Calu3 (cell line): ENCODE data around the gene GNG13. TPM values are rescaled to one million over a fixed set of nuclear protein-coding genes. Genes with fewer than 3 reads are reported as not detected.

Experiments
- BruUV-seq: library from RNA; stranded (reverse); fragments of 400-500 nt; replicated peaks from 2 replicates; lab custom pipeline; 2021; lab: Mats Ljungman, UMichigan
- CTCF ChIA-PET: fragments of 300-600 bp; sonication (Branson Sonifier 250); formaldehyde crosslinking; loops from one replicate; lab custom pipeline; 2022; ENCODE audit warnings: antibody characterized with exemption; lab: Charles Lee
- DNase-seq: peaks from one replicate; pipeline ENCODE4 v3.0.0; 2022
- H3K27ac Mint-ChIP-seq: one replicate; pipeline ENCODE4 v1.8.0; 2022; ENCODE audit warnings: mixed read lengths; ENCODE audit not compliant: unreplicated experiment
- H3K27me3 Mint-ChIP-seq: one replicate; pipeline ENCODE4 v1.8.0; 2022; ENCODE audit warnings: mixed read lengths; ENCODE audit not compliant: unreplicated experiment
- H3K36me3 Mint-ChIP-seq: one replicate; pipeline ENCODE4 v1.8.0; 2022; ENCODE audit warnings: mild to moderate bottlenecking, moderate library complexity, mixed read lengths; ENCODE audit not compliant: insufficient read depth, unreplicated experiment
- H3K4me1 Mint-ChIP-seq: one replicate; pipeline ENCODE4 v1.8.0; 2022; ENCODE audit warnings: mild to moderate bottlenecking, low read depth, mixed read lengths; ENCODE audit not compliant: unreplicated experiment
- H3K4me3 Mint-ChIP-seq: one replicate; pipeline ENCODE4 v1.8.0; 2022; ENCODE audit warnings: mild to moderate bottlenecking, low read depth, moderate library complexity, mixed read lengths; ENCODE audit not compliant: unreplicated experiment
- H3K9me3 Mint-ChIP-seq: one replicate; pipeline ENCODE4 v1.8.0; 2022; ENCODE audit warnings: low read depth, mixed read lengths; ENCODE audit not compliant: unreplicated experiment
- intact Hi-C: fragments of 100-400 bp; cut with micrococcal nuclease; formaldehyde crosslinking; loops from one replicate; pipeline ENCODE4 v1.10.0; 2022; ENCODE audit not compliant: unreplicated experiment
- total RNA-seq: library from RNA; stranded (reverse); gene quantifications from 2 replicates; pipeline ENCODE4 v1.2.3, GENCODE V29; 2022
- TF ChIP-seq, protein P1 (sequence below): fragments of 200-600 bp; IDR thresholded peaks from one replicate; pipeline ENCODE4 v1.8.0; 2022; ENCODE audit warnings: antibody characterized with exemption; ENCODE audit not compliant: unreplicated experiment

GNG13 gene
- total RNA-seq, 1 experiment from 2014 or later: not detected

DNA sequence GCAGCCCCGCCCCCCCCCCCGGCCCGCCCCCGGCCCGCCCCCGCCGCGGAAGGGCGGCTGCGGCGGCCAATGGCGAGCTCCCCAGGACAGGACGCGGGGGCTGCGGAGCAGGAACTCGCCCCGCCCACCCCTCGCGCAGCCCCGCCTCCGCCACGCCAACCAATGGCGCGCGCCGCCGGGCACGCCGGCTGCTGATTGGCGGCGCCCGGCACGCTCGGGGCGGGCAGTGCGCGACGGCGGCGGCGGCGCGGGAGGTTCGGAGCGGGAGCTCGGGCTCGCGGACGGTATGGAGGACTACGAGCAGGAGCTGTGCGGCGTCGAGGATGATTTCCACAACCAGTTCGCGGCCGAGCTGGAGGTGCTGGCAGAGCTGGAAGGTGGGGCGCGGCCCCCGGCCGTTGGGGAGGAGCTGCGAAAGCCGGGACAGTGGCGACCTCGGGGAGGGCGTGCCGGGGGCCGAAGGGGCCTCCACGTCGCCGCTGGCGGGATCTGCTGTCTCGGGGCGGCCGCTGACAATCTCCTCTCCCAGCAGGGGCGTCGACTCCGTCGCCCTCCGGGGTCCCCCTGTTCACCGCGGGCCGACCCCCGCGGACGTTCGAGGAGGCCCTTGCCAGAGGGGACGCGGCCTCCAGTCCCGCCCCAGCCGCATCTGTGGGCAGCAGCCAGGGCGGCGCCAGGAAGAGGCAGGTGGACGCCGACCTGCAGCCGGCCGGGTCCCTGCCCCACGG, 12.0 kb downstream of the GNG13 start, which contains the start of gene CHTF18:
TSS of gene CHTF18 (plus strand) at position 222 of the 728 bp plus-strand sequence. CDS start at position 287, 65 bp downstream.
- Mint-ChIP-seq H3K27me3 (no peaks in the 10 kb centered on the region), H3K4me1 (no peaks in the 10 kb centered on the region), H3K36me3 (peaks cover 80% of the 10 kb centered on the region), H3K9me3 (no peaks in the 10 kb centered on the region), H3K27ac (peak within 1 kb of the TSS; percentile 42), H3K4me3 (peak within 1 kb of the TSS; percentile 98)
- CTCF ChIA-PET: interaction anchor here (0.6 to 1.1 kb wide), 5 partner anchors 48 to 219 kb away, joined by 3 to 8 read pairs (median 4); partner anchors contain the start of gene CIAO3
- intact Hi-C loops: loop anchor here (5.0 kb wide), 1 partner anchor 76 kb away; no protein-coding TSS in a partner anchor
- peak; percentile 97 for DNase-seq
- TF ChIP-seq, protein P1, sequence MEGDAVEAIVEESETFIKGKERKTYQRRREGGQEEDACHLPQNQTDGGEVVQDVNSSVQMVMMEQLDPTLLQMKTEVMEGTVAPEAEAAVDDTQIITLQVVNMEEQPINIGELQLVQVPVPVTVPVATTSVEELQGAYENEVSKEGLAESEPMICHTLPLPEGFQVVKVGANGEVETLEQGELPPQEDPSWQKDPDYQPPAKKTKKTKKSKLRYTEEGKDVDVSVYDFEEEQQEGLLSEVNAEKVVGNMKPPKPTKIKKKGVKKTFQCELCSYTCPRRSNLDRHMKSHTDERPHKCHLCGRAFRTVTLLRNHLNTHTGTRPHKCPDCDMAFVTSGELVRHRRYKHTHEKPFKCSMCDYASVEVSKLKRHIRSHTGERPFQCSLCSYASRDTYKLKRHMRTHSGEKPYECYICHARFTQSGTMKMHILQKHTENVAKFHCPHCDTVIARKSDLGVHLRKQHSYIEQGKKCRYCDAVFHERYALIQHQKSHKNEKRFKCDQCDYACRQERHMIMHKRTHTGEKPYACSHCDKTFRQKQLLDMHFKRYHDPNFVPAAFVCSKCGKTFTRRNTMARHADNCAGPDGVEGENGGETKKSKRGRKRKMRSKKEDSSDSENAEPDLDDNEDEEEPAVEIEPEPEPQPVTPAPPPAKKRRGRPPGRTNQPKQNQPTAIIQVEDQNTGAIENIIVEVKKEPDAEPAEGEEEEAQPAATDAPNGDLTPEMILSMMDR: no peak
- BruUV-seq: TSS peak; percentile 74

DNA sequence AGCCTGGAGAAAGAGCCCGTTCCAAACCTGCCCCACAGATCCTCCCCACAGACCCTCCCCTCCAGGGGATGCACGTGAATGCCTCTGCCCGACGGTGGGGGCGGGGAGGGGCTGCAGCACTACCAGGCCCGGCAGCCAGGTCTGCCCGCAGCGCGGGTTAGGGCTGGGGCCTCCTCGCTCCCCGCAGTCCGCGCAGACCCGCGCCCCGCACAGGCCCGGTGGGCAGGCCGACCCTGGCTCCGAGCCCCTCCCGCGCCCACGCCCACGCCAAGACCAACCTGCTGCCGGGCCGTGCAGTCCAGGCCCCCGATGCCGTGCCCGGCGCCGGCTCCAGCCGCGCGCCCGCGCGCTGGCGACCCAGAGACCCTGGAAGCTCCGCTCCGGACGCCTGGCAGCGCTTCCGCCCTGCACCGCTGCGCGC, 12.5 kb downstream of the GNG13 start, which contains the start of gene RPUSD1:
TSS of gene RPUSD1 (minus strand) at position 404 of the 421 bp plus-strand sequence. CDS start 644 bp downstream, outside the sequence.
- CTCF ChIA-PET: interaction anchor here (0.6 to 1.1 kb wide), 5 partner anchors 47 to 219 kb away, joined by 3 to 8 read pairs (median 4); partner anchors contain the start of gene CIAO3
- no TSS peak for BruUV-seq

DNA sequence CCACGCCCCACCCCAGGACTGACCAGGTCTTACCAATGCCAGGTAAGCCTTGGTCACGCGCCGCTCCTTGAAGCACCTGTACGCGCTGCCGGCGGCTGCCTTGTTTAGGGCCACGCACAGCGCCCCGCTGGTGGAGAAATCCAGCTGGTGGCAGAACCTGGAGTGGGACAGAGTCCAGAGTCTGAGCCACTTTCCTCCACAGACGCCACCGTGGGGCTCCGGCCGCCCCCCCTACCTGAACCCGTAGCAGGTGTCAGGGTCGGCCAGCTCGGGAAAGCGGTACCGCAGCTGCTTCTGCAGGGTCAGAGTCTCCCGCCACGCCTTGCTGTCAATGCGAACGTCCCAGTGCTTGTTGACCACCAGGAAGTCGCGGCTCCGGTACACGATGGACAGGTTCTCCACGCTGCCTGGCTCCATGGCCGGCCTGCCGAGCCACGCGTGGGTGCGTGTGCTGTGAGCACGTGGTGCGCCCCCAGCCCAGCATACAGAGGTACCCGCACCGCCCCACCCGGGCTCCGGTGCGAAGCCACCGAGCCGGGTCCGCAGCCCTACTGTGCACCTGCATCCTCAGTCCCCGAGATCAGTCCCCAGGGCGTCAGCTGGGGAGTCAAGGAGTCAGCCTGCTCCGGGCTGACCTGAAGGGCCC, 13.1 kb downstream of the GNG13 start:
- Mint-ChIP-seq H3K27ac (peak overlapping the region; percentile 42), H3K4me3 (peak overlapping the region; percentile 98), H3K4me1 (no peaks in the 10 kb centered on the region), H3K36me3 (peaks cover 86% of the 10 kb centered on the region), H3K9me3 (no peaks in the 10 kb centered on the region), H3K27me3 (no peaks in the 10 kb centered on the region)
- no peak for DNase-seq
- intact Hi-C loops: loop anchor here (5.0 kb wide), 1 partner anchor 75 kb away; no protein-coding TSS in a partner anchor
- CTCF ChIA-PET: interaction anchor here (0.6 to 1.2 kb wide), 3 partner anchors 80 to 218 kb away, joined by 3 to 8 read pairs (median 3); no protein-coding TSS in a partner anchor
- no TSS peak for BruUV-seq
- TF ChIP-seq, protein P1: no peak

More for the DNA sequence above, 12.5 kb downstream of the GNG13 start, which contains the start of gene RPUSD1:
- H3K9me3 Mint-ChIP-seq: no peaks in the 10 kb centered on the region
- peak within 1 kb of the TSS; percentile 42 for H3K27ac Mint-ChIP-seq
- H3K4me1 Mint-ChIP-seq: no peaks in the 10 kb centered on the region
- no peak for DNase-seq
- intact Hi-C loops: loop anchor here (5.0 kb wide), 1 partner anchor 76 kb away; no protein-coding TSS in a partner anchor
- H3K27me3 Mint-ChIP-seq: no peaks in the 10 kb centered on the region
- TF ChIP-seq, protein P1: no peak
- H3K4me3 Mint-ChIP-seq: peak within 1 kb of the TSS; percentile 98
- H3K36me3 Mint-ChIP-seq: peaks cover 86% of the 10 kb centered on the region
